H1 (cell line): ENCODE results near the gene PPP1CA. TPM values are rescaled to one million over a fixed set of nuclear protein-coding genes. Genes with fewer than 3 reads are reported as not detected.

ENCODE experiments used
- CTCF ChIA-PET: fragments of 300-600 bp; sonication (Branson Sonifier 250); formaldehyde crosslinking; loops from one replicate; lab custom pipeline; 2021; ENCODE audit not compliant: partially characterized antibody; lab: Charles Lee
- POLR2A ChIA-PET: fragments of 300-600 bp; sonication (Branson Sonifier 250); formaldehyde crosslinking; loops from one replicate; lab custom pipeline; 2021; ENCODE audit warnings: inconsistent platforms; ENCODE audit not compliant: partially characterized antibody; lab: Charles Lee
- DNase-seq, 2 experiments: peaks; one replicate each; pipeline versions ENCODE4 v3.0.0 to v3.0.0-alpha.2; 2010 to 2022; ENCODE audit warnings: low spot score in 2 of 2, low read depth in 1 of 2, mixed read lengths in 1 of 2
- FAIRE-seq: peaks from 2 replicates; lab custom pipeline; 2011; peaks lifted over from hg19 to GRCh38; lab: Jason Lieb, UNC
- H2AFZ ChIP-seq: 2 replicates; pipeline ENCODE4 v1.8.1; 2012; ENCODE audit warnings: low read length, inconsistent platforms
- H2AK5ac ChIP-seq: 2 replicates; pipeline ENCODE4 v1.6.1; 2013; ENCODE audit warnings: low read depth, low read length
- H2BK120ac ChIP-seq: replicated peaks from 2 replicates; pipeline ENCODE3; 2013; ENCODE audit warnings: low read depth, low read length, inconsistent platforms
- H2BK12ac ChIP-seq: 2 replicates; pipeline ENCODE4 v1.6.1; 2013; ENCODE audit warnings: low read depth, low read length
- H2BK15ac ChIP-seq: 2 replicates; pipeline ENCODE4 v1.6.1; 2013; ENCODE audit warnings: low read length
- H2BK20ac ChIP-seq: 2 replicates; pipeline ENCODE4 v1.6.1; 2013; ENCODE audit warnings: low read length
- H2BK5ac ChIP-seq: 2 replicates; pipeline ENCODE4 v1.6.1; 2013; ENCODE audit warnings: low read depth, low read length
- H3K14ac ChIP-seq: 2 replicates; pipeline ENCODE4 v1.6.1; 2013; ENCODE audit warnings: inconsistent platforms; ENCODE audit not compliant: insufficient read length
- H3K18ac ChIP-seq: 2 replicates; pipeline ENCODE4 v1.6.1; 2013; ENCODE audit warnings: low read length; ENCODE audit errors: extremely low read depth
- H3K23ac ChIP-seq: 2 replicates; pipeline ENCODE4 v1.6.1; 2013; ENCODE audit warnings: inconsistent platforms; ENCODE audit not compliant: insufficient read length
- H3K23me2 ChIP-seq: 2 replicates; pipeline ENCODE4 v1.6.1; 2013; ENCODE audit warnings: low read depth, low read length
- H3K27ac ChIP-seq: 2 replicates; pipeline ENCODE4 v1.6.1; 2011; ENCODE audit warnings: low read depth, low read length, inconsistent platforms
- H3K27me3 ChIP-seq, 4 experiments: replicated peaks in 1 of 4; 1 replicate in 1 of 4; 2 replicates in 3 of 4; pipeline versions ENCODE4 v1.6.1 to v1.8.1; 2011 to 2013; ENCODE audit warnings: low read length in 3 of 4, mild to moderate bottlenecking in 3 of 4, inconsistent platforms in 2 of 4, mixed read lengths in 2 of 4, moderate library complexity in 1 of 4; ENCODE audit not compliant: control insufficient read depth in 3 of 4, insufficient read depth in 3 of 4; ENCODE audit errors: extremely low read depth in 1 of 4
- H3K36me3 ChIP-seq, 4 experiments: 2 replicates each; pipeline versions ENCODE4 v1.6.1 to v1.8.1; 2011 to 2013; ENCODE audit warnings: mild to moderate bottlenecking in 4 of 4, low read length in 3 of 4, moderate library complexity in 2 of 4, control low read depth in 1 of 4, inconsistent platforms in 1 of 4; ENCODE audit not compliant: insufficient read depth in 4 of 4, control insufficient read depth in 2 of 4
- H3K4ac ChIP-seq: replicated peaks from 2 replicates; pipeline ENCODE3; 2013; ENCODE audit warnings: low read length, low read depth, mixed read lengths, inconsistent platforms; ENCODE audit not compliant: insufficient read length
- H3K4me1 ChIP-seq, 4 experiments: replicated peaks in 1 of 4; 1 replicate in 1 of 4; 2 replicates in 3 of 4; pipeline versions ENCODE4 v1.6.1 to v1.8.1; 2011 to 2013; ENCODE audit warnings: low read length in 3 of 4, inconsistent platforms in 2 of 4, mixed read lengths in 1 of 4; ENCODE audit not compliant: insufficient read depth in 4 of 4, control insufficient read depth in 3 of 4
- H3K4me2 ChIP-seq, 2 experiments: 2 replicates each; pipeline versions ENCODE4 v1.6.1 to v1.8.1; 2011 to 2013; ENCODE audit warnings: low read depth in 2 of 2, low read length in 2 of 2, control low read depth in 1 of 2, inconsistent platforms in 1 of 2, mild to moderate bottlenecking in 1 of 2; ENCODE audit not compliant: insufficient read depth in 1 of 2
- H3K4me3 ChIP-seq, 4 experiments: fragments of 200-600, 300-600 bp in 1 of 4; sonication (generic), shearing (Covaris generic), sonication (Bioruptor Twin) in 1 of 4; 2 replicates each; pipeline versions ENCODE4 v1.5.1 to v1.8.1; 2011 to 2016; ENCODE audit warnings: low read length in 4 of 4, low read depth in 3 of 4, control low read depth in 2 of 4, inconsistent platforms in 2 of 4, mild to moderate bottlenecking in 2 of 4, mixed read lengths in 1 of 4, moderate library complexity in 1 of 4; ENCODE audit not compliant: insufficient read depth in 2 of 4; ENCODE audit errors: extremely low read depth in 1 of 4
- H3K56ac ChIP-seq: replicated peaks from 2 replicates; pipeline ENCODE3; 2013; ENCODE audit warnings: low read depth, mild to moderate bottlenecking, mixed read lengths, low read length, inconsistent platforms; ENCODE audit not compliant: insufficient read length
- H3K79me1 ChIP-seq: 2 replicates; pipeline ENCODE4 v1.6.1; 2013; ENCODE audit warnings: low read depth, low read length, control low read depth
- H3K79me2 ChIP-seq, 2 experiments: 2 replicates each; pipeline versions ENCODE4 v1.6.1 to v1.8.1; 2012 to 2013; ENCODE audit warnings: low read length in 2 of 2, mild to moderate bottlenecking in 2 of 2, inconsistent platforms in 1 of 2; ENCODE audit not compliant: insufficient read depth in 2 of 2, control insufficient read depth in 1 of 2
- H3K9ac ChIP-seq, 4 experiments: replicated peaks in 1 of 4; 1 replicate in 1 of 4; 2 replicates in 3 of 4; pipeline versions ENCODE4 v1.6.1 to v1.8.1; 2011 to 2013; ENCODE audit warnings: low read depth in 3 of 4, low read length in 3 of 4, control low read depth in 2 of 4, mild to moderate bottlenecking in 2 of 4, moderate library complexity in 2 of 4, inconsistent platforms in 1 of 4; ENCODE audit errors: extremely low read depth in 1 of 4
- H3K9me3 ChIP-seq, 2 experiments: 2 replicates each; pipeline versions ENCODE4 v1.6.1 to v1.8.1; 2012 to 2013; ENCODE audit warnings: mild to moderate bottlenecking in 2 of 2, moderate library complexity in 2 of 2, control low read depth in 1 of 2, inconsistent platforms in 1 of 2, low read depth in 1 of 2, low read length in 1 of 2, mixed read lengths in 1 of 2; ENCODE audit not compliant: insufficient read depth in 2 of 2
- H4K20me1 ChIP-seq, 2 experiments: replicated peaks in 1 of 2; 2 replicates each; pipeline versions ENCODE3 to v1.8.1; 2011 to 2013; ENCODE audit warnings: inconsistent platforms in 2 of 2, low read length in 2 of 2, mild to moderate bottlenecking in 1 of 2; ENCODE audit not compliant: insufficient read depth in 2 of 2, control insufficient read depth in 1 of 2
- H4K5ac ChIP-seq: 2 replicates; pipeline ENCODE4 v1.6.1; 2013; ENCODE audit warnings: low read length, low read depth, mixed read lengths, inconsistent platforms; ENCODE audit not compliant: insufficient read length
- H4K8ac ChIP-seq: 2 replicates; pipeline ENCODE4 v1.8.0; 2013; ENCODE audit warnings: mild to moderate bottlenecking, moderate library complexity, low read length, inconsistent platforms; ENCODE audit not compliant: insufficient read depth; ENCODE audit errors: extremely low read depth
- H4K91ac ChIP-seq: replicated peaks from 2 replicates; pipeline ENCODE3; 2013; ENCODE audit warnings: low read length, mixed read lengths, inconsistent platforms; ENCODE audit not compliant: insufficient read length
- ASH2L ChIP-seq: fragments of 200-600, 300-600 bp; sonication (generic); IDR thresholded peaks from one replicate; pipeline ENCODE4 v1.7.1; 2017; ENCODE audit warnings: low read length
- CBX5 ChIP-seq: fragments of 300-800, 300-1000 bp; sonication (generic); IDR thresholded peaks from 2 replicates; pipeline ENCODE4 v1.7.1; 2016; ENCODE audit warnings: antibody characterized with exemption, low read length, low read depth
- EZH2 ChIP-seq: fragments of 200-600 bp; sonication (generic); IDR thresholded peaks from 2 replicates; pipeline ENCODE4 v1.7.1; 2012; ENCODE audit warnings: low read depth, mild to moderate bottlenecking, moderate library complexity, low read length, inconsistent platforms; ENCODE audit not compliant: severe bottlenecking
- JUND ChIP-seq: IDR thresholded peaks from 2 replicates; pipeline ENCODE4 v1.6.1; 2011; ENCODE audit warnings: mild to moderate bottlenecking, improper control_type of control experiment, low read length
- KDM1A ChIP-seq: fragments of 200-600, 300-600 bp; sonication (generic); IDR thresholded peaks from 2 replicates; pipeline ENCODE4 v1.7.1; 2016; ENCODE audit warnings: mild to moderate bottlenecking, low read length, borderline replicate concordance
- KDM4A ChIP-seq: IDR thresholded peaks from one replicate; pipeline ENCODE4 v1.7.1; 2012; ENCODE audit warnings: low read depth, mild to moderate bottlenecking, moderate library complexity, low read length, inconsistent platforms; ENCODE audit not compliant: severe bottlenecking
- POLR2AphosphoS5 ChIP-seq: IDR thresholded peaks from 2 replicates; pipeline ENCODE4 v1.6.1; 2011; ENCODE audit warnings: low read depth, low read length
- RAD21 ChIP-seq, 2 experiments: IDR thresholded peaks in 1 of 2; conservative IDR thresholded peaks in 1 of 2; 2 replicates each; pipeline ENCODE4 v1.6.1; 2011; ENCODE audit warnings: low read depth in 2 of 2, low read length in 2 of 2, improper control_type of control experiment in 1 of 2, inconsistent platforms in 1 of 2, mild to moderate bottlenecking in 1 of 2, moderate library complexity in 1 of 2
- RBBP5 ChIP-seq: IDR thresholded peaks from 2 replicates; pipeline ENCODE4 v1.7.1; 2012; ENCODE audit warnings: low read depth, mild to moderate bottlenecking, inconsistent platforms, low read length, moderate library complexity, borderline replicate concordance
- RXRA ChIP-seq: IDR thresholded peaks from 2 replicates; pipeline ENCODE4 v1.6.1; 2011; ENCODE audit warnings: low read depth, mild to moderate bottlenecking, low read length, moderate library complexity; ENCODE audit not compliant: insufficient read depth
- TAF7 ChIP-seq: optimal IDR thresholded peaks from 2 replicates; pipeline ENCODE3; 2011; ENCODE audit warnings: low read depth, mild to moderate bottlenecking, inconsistent platforms, low read length, moderate library complexity, borderline replicate concordance
- YY1 ChIP-seq: IDR thresholded peaks from 2 replicates; pipeline ENCODE4 v1.6.1; 2011; ENCODE audit warnings: low read depth, mild to moderate bottlenecking, low read length
- WGBS, 2 experiments: shearing (Covaris generic) in 1 of 2; methylation state at CpG; one replicate each; pipeline versions ENCODE4 v1.1.6 to v1.1.7; 2013 to 2015; ENCODE audit warnings: low lambda C conversion rate in 2 of 2, mixed read lengths in 2 of 2, inconsistent platforms in 1 of 2, low coverage in 1 of 2, missing lambda C conversion rate in 1 of 2; ENCODE audit not compliant: insufficient replicate concordance in 2 of 2, insufficient coverage in 1 of 2, insufficient read length in 1 of 2; ENCODE audit errors: extremely low coverage in 1 of 2, missing lambda C conversion rate in 1 of 2; 5-methylcytosine and 5-hydroxymethylcytosine counted together
- polyA plus RNA-seq, 7 experiments: library from polyadenylated mRNA; depleted of rRNA in 3 of 7; stranded (reverse) in 5 of 7; unstranded in 2 of 7; fragments of >200 nt in 5 of 7; fragments of 200-250 nt in 2 of 7; gene quantifications; 1 replicate in 5 of 7; 2 replicates in 1 of 7; 4 replicates in 1 of 7; pipeline versions ENCODE4 v1.2.1 to v1.2.3, GENCODE V29; 2011 to 2013; ENCODE audit warnings: missing spikeins in 2 of 7, mixed read lengths in 2 of 7
- total RNA-seq: library from RNA; stranded (reverse); fragmentation: NEBNext Ultra II Directional; extraction: Animal tissue kit (Norgen Biotek cat#: 25700); gene quantifications from 2 replicates; pipeline ENCODE4 v1.2.1, GENCODE V29; 2021

Gene PPP1CA
- total and polyA plus RNA-seq, 2 of the 8 experiments (the other 6 are each of a cell fraction or from before 2014, with no cell fraction given) = 198 to 359 TPM

- Histone ChIP-seq H2BK20ac (no peak overlapping the region), H3K79me1 (0 out of 2 replicates have a peak, but pooled peaks cover 2% of the 10 kb centered on the region), H2BK12ac (no peak overlapping the region), H3K27me3 (peaks cover 0 to 8% (median 3%) of the 10 kb centered on the region in 4 experiments; a peak in 3 of 7 replicates), H3K18ac (no peak overlapping the region), H3K4me2 (no peak overlapping the region), H2BK15ac (peak overlapping the region; percentile 75; the same call in 1 of the 2 replicates), H3K23ac (no peak overlapping the region), H3K27ac (no peak overlapping the region), H3K4ac (no peak overlapping the region), H3K4me3 (no peak overlapping the region), H2BK120ac (no peak overlapping the region), H2AK5ac (peak overlapping the region; percentile 43; the same call in 1 of the 2 replicates), H4K91ac (no peak overlapping the region), H3K4me1 (peaks cover 0 to 9% (median 7%) of the 10 kb centered on the region in 4 experiments; a peak in 4 of 7 replicates), H4K5ac (no peak overlapping the region), H3K9me3 (no peaks in the 10 kb centered on the region), H3K56ac (no peak overlapping the region), H2AFZ (no peak overlapping the region), H3K14ac (no peak overlapping the region), H3K79me2 (no peaks in the 10 kb centered on the region), H3K9ac (no peak overlapping the region), H4K20me1 (peaks cover 0 to 2% of the 10 kb centered on the region in 2 experiments), H3K36me3 (peaks cover 0 to 4% (median 0%) of the 10 kb centered on the region in 4 experiments; a peak in 1 of 8 replicates), H2BK5ac (no peak overlapping the region), H4K8ac (no peak overlapping the region), H3K23me2 (peaks cover 13% of the 10 kb centered on the region)
- DNase-seq = peak in 1 of 2 experiments; percentile 92
- POLR2A ChIA-PET = interaction anchor here (0.7 to 1.1 kb wide), 3 partner anchors 22 to 189 kb away, joined by 3 read pairs; no protein-coding TSS in a partner anchor
- WGBS, 2 experiments = 65% methylated on average over 6 of the region's 6 CpGs; no CpG with 5 or more reads in 1 of the 2 experiments
- peak; percentile 58 for FAIRE-seq
- CTCF ChIA-PET = interaction anchor here (0.6 to 34.8 kb wide), 12 partner anchors 8 to 110 kb away, joined by 3 to 1305 read pairs (median 6); partner anchors contain the start of genes CLCF1, POLD4 and PPP1CA
- TF ChIP-seq KDM4A = no peak
- no peak for TF ChIP-seq RBBP5
- no peak for TF ChIP-seq POLR2AphosphoS5
- TF ChIP-seq JUND = no peak
- no peak for TF ChIP-seq CBX5
- TF ChIP-seq RAD21 (IDR thresholded peaks at IDR 0.05 in 1 of 2, conservative IDR thresholded peaks at IDR 0.05 in 1 of 2; ENCODE audit: low read depth in 2 of 2, low read length in 2 of 2) = peak; percentile 64 to 75
- TF ChIP-seq ASH2L = no peak
- TF ChIP-seq RXRA = no peak
- TF ChIP-seq KDM1A = no peak
- TF ChIP-seq YY1 = peak; percentile 35; the same call in 1 of the 2 replicates
- no peak for TF ChIP-seq EZH2
- no peak for TF ChIP-seq TAF7
These were observed 12.2 kb downstream of the PPP1CA start for GRCh38 chr11:67389477-67389876.
